ENCODE data around the gene CARD14.

The CARD14 gene

DNA sequence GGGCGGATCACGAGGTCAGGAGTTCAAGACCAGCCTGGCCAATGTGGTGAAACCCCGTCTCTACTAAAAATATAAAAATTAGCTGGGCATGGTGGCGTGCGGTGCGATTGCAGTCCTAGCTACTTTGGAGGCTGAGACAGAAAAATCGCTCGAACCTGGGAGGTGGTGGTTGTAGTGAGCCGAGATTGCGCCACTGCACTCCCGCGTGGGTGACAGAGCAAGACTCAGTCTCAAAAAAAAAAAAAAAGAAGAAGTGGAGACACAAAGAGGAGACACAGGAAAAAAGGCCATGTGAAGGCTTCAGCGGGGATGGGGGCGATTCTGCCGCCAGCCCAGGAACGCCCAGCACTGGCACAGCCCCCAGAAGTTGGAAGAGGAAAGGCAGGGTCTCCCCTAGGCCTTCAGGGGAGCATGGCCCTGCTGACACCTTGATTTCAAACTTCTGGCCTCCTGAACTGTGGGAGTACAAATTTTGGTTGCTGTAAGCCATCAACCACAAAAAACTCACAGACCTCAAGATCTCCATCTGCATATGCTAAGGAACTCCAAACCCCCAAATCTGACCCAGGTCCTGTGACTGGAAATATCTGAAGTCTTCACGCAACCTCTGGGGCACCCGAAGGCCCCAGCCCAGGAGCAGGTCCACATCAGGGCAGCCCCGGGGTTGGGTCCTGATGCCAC, 43.3 kb downstream of the CARD14 start:
- DNase-seq, result no peak

DNA sequence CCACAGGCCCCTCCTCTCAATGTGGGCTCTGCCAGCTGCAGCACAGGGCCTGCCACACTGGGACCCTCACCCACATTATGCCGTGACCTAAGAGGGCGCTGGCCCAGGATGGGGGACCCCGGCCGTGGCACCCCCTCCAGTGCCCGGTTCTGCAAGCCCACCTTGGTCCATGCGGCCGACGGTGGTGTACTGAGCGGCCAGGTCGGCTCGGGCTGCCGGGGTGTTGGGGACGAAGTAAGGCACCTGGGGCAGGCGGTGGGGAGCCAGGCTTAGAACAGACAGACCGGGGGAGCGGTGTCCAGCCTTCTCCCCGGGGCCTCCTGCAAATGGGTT, 43.8 kb downstream of the CARD14 start:
- no peak for DNase-seq

DNA sequence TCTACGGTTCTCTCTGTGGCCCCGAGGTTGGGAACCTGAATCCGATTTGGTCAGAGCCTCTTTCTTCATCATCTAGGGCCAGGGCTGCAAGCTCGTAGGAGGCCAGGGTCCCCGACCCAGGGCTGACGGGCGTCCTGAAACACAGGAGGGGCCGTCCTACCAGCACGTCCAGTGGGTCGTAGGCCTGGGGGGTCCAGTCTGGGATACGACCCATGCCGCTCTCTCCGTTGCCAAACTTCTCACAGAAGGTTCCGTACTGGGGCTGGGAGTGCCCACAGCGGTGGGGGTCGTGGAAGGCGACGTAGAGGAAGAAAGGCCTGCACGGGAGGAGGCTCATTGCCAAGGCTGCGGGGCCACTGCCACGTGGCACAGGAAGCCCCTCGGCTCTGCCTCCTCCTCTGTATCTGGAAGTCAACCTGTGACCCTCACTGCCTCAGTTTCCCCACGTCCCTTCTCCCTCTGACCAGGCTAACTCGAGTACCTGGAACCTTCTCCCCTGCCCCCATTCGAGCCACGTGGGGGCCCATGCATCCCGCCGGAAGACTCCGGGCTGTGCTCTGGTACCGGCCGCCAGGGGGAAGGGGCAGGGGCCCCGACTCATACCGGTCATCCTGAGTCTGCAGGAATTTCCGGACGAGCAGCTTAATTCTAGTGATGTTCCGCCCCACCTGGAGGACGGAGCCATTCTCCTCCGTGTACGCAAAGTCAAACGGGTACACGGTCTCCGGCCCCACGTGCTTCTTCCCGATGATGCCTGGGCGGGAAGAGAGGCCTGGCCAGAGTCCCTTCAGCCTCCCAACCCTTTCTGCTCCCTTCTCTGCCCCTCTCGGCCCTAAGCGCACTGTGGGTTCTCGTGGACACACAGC, 44.4 kb downstream of the CARD14 start:
- no peak for DNase-seq

DNA sequence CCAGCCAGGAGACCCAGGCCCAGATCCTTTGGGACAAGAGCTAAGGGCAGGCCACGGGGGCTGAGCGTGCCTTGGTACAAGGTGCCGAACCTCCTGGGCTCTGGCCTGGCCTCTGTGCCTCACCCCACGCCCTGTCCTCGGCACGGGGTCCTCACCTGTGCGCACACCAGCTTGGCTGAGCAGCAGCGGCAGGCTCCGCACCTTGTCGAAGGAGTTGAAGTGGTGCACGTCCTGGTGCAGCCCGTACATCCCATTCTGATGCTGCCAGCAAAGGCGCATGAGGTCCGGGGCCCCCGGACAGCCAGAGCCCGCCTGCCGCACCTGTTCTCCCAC, 45.0 kb downstream of the CARD14 start:
- DNase-seq, result no peak

DNA sequence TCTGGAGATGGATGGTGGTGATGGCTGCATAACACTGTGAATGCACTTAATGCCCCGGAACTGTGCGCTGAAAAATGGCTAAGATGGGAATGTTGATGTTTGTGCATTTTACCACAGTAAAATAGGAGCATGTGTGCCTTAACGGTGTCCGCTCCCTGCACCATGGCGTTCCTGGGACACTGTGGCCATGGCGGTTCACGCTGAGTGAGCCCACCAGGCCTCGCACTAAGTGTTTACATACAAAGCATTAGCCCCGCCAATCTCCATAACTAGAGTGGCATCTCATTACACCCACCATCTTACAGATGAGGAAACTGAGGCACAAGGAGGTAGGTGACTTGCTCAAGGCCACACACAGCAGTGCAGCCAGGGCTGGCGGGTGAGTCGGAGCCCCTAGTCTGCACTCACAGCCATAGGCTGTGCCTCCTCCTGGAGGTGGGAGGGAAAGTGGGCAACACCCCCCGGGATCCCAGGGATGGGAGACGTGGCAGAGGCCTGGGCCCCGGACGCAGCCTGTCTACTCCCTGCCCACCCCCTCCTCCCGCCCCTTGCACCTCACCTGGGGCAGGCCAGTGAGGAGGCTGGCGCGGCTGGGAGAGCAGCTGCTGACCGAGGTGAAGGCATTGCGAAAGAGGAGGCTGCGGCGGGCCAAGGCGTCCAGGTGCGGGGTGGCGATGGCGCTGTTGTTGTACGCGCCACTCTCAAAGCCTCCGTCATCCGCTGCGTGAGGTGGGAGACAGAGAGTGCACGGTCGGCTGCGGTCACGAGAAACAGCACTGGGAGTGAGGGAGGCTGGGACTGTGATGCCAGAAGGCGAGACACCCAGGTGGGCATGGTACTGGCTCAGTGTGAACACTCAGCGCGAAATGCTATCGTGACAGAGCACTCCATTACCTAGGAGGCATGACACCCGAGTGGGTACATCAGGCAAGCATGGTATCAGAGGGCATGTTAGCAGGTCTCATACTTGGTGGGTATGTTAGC, 46.9 kb downstream of the CARD14 start:
- no peak for DNase-seq

DNA sequence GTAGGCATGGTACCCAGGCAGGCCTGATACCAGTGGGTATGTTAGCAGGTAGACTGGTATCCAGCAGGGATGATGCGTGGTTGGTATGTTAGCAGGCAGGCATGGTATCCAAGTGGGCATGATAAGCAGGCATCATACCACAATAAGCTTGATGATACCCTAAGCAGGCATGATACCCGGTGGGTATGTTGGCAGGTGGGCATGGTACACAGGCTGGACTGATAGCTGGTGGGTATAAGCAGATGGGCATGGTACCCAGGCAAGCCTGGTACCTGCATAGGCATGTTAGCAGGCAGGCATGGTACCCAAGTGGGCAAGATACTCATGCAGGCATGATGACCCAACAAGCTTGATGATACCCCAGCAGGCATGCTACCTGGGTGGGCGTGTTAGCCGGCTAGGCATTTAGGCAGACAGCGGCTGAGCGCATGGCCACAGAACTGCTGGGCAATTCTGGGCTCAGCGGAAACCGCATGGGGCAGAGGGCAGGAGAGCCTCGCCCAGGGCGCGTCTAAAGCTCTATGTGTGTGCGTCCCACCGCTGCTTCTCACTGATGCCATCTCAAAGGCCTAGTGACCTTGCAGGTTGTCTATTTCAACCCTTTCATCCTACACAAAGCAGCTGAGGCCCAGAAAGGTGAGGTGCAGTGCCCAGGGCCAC, 48.0 kb downstream of the CARD14 start:
- DNase-seq, result no peak

DNA sequence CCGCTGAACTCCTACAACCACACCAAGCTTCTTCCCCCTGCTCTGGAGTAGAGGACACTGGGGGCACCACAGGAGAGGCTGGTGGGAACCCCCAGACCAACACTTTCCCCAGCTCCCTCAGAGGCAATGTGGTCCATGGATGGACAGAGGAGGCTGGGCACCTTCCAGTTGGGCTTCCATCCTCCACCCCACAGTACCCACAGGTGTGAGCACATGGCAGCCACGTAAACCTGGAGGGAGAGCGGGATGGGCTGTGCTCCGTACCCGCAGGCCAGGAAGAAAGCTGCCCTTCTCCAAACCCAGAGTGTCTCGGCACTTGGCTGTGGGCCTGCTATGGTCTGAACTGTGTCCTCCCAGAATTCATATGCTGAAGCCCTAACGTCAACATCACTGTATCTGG, 48.6 kb downstream of the CARD14 start:
- DNase-seq, result no peak

DNA sequence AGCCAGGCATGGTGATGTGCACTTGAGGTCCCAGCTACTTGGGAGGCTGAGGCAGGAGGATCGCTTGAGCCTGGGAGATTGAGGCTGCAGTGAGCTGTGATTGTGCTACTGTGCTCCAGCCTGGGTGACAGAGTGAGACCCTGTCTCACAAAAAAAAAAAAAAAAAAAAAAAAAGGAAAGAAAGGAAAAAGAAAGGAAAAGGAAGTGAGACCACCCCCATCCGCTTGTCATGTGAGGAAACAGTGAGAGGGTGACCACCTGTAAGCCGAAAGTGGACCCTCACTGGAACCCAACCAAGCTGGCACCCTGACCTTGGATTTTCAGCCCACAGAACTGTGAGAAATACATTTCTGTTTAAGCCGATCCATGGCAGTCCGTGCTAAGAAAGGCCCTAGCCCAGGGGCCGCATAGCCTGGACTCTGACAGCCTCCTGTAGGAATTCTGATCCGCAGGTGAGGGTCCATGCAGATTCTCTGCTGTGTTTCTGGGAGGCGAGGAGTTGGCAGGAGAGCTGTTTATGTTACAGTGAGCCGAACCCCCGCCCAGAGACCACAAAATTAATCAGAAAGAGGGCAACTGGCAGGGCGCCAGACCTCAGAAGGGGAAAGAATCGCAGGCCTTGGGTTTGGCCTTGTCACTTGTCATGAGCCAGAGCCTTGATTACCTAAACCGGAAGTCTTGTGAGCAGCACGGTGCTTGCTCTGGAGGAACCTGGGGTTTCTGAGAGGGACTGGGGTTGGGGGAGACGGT, 49.4 kb downstream of the CARD14 start:
- peak; percentile 65 for DNase-seq

DNA sequence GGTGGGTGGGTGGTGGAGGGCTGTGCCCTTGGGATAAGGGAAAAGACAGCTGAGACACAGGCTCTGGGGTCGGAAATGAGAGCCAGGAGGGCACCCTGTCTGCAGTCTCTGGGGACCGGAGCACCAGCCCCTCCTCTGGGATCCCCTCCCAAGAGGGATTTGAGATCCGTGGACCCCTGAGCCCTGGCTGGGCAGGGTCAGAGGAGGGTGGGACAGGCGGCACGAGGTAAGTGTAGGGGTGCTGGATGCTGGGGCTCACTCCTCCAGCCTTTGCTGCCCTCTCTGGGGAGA, 49.9 kb downstream of the CARD14 start:
- no peak for DNase-seq

DNA sequence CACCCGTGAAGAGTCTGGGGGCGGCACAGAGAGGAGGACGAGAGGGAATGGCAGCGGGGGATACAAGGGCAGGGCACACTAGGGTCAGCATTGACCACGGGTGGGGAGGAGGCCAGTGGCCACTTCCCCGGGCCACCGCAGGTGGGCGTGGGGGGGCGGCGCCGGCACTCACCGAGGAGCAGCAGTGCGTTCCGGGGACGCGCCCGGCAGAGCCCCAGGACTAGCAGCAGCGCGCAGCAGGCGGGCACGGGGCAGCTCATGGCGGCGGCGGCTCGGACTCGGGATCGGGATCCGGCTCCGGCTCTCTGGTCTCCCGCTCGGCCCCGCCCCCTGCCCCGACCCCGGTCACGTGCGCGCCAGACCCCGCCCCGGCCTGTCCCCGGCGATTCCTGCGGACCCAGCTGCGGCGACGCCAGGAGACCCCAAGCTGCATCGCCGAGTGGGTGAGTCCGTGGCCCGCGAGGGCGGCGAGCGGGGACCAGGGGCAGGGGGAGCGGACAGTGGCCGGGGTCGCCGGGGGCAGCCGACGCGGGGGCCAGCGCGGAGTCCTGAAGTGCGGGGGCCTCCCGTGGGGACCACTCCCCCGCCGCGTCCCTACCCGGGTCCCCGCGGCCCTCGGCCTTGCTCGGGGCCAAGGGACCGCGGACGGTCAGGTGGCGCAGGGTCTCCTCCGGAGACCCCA, 50.4 kb downstream of the CARD14 start, which contains the start of the genes SGSH and SLC26A11:
SGSH (minus strand) TSS at position 280 of the 682 bp plus-strand sequence; CDS start at position 260, 20 bp downstream.
SLC26A11 (plus strand) TSS at position 374 of the 682 bp plus-strand sequence. CDS start 1,134 bp downstream, outside the sequence.
- no peak for DNase-seq

DNA sequence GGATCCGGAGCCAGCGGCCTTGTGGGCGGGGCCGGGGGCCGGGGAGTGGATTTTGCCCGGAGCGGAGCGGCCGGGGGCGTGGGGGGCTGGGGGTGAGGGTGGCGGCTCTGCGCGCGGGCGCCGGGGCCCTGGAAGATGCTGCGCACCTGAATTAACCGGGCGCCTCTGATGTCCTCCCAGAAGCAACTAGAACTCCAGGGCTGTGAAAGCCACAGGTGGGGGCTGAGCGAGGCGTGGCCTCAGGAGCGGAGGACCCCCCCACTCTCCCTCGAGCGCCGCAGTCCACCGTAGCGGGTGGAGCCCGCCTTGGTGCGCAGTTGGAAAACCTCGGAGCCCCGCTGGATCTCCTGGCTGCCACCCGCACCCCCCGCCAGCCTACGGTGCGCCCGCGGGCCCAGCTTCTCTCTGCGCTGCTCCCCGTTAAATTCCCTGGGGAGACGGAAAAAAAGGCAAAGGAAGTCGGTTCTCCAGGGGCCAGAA, 50.9 kb downstream of the CARD14 start:
- DNase-seq, result no peak

DNA sequence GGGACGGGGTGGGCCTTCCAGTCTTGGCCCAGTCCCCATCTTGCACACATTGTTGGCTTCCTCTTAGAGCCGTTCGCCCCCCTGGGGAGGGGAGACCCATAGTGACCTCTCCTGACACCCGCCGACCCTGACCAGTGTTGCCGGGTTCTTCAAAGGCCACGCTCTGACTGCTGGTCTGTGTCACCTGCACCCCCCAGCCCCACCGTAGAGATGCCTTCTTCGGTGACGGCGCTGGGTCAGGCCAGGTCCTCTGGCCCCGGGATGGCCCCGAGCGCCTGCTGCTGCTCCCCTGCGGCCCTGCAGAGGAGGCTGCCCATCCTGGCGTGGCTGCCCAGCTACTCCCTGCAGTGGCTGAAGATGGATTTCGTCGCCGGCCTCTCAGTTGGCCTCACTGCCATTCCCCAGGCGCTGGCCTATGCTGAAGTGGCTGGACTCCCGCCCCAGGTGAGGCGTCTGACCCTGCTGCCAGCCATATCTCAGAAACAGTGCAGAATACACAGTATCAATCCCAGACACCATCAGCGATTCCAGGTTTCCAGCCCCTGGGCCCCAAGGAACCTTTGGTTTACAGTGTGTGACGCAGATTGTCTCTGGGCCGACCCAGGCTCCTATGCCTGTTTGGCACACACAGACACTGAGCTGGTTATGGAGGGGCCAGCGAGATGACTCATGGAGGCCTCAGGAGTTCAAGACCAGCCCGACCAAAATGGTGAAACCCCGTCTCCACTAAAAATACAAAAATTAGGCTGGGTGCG, 51.7 kb downstream of the CARD14 start:
- DNase-seq, result no peak

DNA sequence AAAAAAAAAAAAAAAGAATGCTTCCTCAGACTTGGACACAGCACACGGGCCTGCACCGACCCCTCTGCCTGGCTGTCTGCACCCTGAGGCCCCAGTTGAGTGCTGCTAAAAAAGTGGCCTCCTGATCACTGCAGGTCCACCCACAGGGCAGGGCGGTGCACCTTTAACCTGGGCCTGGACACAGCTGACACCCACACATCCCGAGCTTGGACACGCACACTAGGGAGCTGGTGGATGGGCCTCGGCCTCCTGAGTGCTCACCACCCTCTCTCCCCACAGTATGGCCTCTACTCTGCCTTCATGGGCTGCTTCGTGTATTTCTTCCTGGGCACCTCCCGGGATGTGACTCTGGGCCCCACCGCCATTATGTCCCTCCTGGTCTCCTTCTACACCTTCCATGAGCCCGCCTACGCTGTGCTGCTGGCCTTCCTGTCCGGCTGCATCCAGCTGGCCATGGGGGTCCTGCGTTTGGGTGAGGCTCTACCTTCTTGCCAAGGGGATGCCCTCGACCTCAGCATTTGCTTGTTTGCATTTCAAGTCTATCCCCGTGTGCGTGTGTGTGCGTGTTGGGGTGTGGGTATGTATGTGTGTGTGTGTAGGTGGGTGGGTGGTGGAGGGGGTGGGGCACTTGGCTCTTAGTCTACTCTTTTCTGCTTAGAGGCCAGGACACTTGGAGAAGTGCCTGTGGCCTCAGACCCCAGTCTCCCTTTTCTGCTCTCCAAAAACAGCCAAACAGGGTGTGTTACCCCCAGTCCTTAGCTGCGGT, 52.7 kb downstream of the CARD14 start:
- no peak for DNase-seq

DNA sequence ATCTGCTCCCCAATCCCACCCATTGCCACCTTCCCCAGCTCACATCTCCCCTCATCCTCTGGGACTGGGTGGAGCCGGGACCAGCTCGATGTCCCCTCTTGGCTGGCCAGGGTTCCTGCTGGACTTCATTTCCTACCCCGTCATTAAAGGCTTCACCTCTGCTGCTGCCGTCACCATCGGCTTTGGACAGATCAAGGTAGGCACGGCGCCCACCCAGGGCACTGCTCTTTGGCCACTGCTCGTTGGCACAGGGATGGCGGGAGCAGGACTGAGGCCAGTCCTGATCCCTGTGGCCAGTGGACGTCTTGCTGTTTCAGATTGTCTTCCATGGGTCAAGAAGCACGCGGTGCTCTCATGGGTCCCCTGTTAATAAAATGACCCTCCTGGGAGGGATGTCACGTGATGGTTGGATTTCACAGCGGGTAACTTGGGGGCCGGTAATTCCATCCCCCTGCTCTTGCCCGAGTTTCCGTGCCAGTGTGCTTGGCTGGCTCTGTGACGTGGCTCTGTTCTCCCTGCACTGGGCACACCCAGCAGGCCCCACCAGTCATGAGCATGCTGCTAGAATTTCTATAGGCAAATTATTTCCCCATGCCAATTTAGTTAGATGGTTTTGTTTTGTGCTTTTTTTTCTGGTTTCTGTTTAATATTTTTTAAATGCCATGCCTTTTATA, 53.4 kb downstream of the CARD14 start:
- DNase-seq, result no peak

DNA sequence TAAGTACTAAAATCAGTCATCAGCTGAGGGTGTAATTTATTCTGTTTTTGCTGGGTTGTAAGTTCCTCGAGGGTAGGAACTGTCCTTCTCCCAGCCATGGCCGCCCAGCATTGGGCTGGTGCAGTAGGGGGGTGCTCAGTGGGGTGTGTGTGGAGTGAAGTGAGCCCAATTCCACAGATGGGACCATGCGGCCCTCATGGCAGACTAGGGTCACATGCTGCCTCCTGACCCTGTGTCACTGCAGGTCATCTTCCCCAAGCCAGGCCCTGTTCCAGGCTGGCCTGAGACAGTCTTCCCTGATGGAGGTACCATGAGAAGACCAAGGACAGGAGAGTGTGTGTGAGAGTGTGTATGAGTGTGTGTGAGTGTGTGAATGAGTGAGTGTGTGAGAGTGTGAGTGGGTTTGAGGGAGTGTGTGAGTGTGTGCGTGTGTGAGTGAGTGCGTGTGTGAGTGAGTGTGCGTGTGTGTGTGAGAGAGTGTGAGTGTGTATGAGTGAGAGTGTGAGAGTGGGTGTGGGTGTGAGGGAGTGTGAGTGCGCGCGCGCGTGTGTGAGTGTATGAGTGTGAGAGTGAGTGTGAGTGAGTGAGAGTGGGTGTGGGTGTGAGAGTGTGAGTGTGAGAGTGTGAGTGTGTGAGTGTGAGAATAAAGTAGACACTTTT, 54.1 kb downstream of the CARD14 start:
- DNase-seq, result no peak

DNA sequence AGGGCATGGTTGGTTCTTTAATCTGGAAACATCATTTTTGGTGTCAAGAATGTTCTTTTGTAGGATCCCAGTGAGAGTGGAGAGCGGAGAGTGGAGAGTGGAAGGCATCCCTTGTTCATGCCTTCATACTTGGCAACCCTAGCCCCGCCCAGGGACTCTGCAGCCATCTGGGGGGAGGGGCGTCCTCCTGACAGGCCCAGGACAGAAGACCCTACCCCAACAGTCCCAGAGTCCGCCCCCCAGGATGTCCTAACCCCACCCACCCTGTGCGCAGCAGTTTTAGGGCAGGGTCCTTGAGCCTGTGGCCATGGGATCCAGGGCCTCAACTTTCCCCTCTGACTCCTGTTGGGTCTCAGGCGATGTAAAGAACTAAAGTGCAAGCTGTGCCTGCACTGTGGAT, 54.9 kb downstream of the CARD14 start:
- no peak for DNase-seq

DNA sequence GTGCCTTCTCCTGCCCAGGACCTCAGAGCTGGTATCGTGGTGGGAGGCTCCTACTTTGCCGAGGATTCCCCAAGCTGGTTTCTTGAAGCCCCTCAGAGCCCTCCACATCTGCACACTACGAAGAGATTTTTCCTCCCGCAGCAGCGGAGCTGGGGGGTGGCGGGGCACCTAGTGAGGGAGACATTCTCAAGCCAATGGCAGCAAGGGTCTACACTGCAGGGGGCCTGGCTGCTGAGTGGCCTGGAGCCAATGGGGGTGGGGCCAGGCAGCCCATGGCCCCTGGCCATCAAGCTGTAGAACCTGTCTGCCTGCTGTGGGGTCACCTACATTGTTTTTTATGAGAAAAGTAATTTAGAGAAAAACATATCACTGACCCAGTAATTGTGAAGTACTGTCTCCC, 55.4 kb downstream of the CARD14 start:
- no peak for DNase-seq

DNA sequence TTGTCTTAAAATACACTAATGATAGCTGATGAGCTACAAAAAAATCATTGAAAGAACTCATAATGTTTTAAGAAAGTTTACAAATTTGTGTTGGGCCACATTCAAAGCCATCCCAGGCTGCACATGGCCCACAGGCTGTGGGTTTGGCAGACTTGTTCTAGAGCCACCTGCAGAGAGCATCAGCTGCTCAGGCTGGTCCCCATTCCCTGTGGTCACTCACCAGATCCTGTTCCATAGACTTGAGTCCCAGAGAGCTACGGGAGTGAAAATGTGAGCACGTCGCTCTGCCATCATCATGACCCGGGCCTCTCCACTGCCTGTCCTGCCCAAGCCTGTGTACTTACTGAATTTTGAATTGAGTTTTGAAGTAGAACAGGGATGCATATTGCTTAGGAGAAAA, 57.3 kb downstream of the CARD14 start:
- DNase-seq, result no peak

DNA sequence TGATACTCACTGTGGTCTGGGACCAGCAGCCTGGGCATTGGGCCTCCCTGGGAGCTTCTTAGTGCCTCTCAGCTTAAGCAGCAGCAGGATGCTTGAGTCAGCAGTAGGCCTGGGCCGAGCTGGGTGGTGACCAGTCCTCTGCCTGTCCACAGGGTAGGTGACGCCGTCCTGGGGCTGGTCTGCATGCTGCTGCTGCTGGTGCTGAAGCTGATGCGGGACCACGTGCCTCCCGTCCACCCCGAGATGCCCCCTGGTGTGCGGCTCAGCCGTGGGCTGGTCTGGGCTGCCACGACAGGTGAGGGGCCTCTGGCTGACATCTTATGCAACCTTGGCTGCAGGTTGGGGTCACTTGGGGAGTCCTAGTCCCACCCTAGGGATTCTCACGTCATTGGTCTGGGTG, 57.8 kb downstream of the CARD14 start:
- DNase-seq, result no peak

Data from NCI-H2107 (cell line).